ENCODE measurements around the gene SYNE2. TPM values are rescaled to one million over a fixed set of nuclear protein-coding genes. Genes with fewer than 3 reads are reported as not detected.

Gene SYNE2
- total RNA-seq, 1 donor from 2014 or later = 186 TPM

DNA sequence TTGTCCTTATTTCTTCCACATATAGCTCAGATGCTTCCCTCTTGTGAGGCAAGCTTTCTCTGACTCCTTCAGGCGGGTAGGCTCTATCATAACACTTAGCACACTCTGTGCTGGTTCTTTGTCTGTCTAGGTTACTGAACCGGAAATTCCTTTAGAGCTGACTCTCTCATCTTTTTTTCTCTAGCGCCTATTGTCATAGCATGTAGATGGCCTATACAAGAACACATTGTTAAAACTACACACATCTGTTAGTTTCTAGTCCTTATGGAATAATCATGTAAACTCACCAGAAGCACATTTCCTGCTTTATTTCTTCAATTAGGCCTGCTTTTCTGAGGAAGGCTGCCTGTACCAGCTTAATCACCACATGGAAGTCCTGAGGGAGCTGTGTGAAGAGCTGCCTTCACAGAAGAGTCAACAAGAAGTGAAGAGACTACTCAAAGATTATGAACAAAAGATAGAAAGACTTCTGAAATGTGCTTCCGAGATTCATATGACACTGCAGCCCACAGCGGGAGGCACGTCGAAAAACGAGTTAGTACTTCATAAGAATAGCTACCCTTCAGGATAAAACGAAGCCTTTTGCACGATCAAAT lies 143.9 kb downstream of the SYNE2 start:
- H3K4me3 ChIP-seq = no peak overlapping the region
- DNase-seq = no peak
- no peaks in the 10 kb centered on the region for H3K9me3 ChIP-seq (replicated peaks)
- intact Hi-C loops (cut with micrococcal nuclease) = no loop called here
- no peaks in the 10 kb centered on the region for H3K27me3 ChIP-seq (ENCODE audit: low read depth)
- no peak overlapping the region for H3K27ac ChIP-seq (replicated peaks)
- peaks cover 83% of the 10 kb centered on the region for H3K36me3 ChIP-seq
- H3K4me1 ChIP-seq = no peaks in the 10 kb centered on the region
- TF ChIP-seq, protein P1, sequence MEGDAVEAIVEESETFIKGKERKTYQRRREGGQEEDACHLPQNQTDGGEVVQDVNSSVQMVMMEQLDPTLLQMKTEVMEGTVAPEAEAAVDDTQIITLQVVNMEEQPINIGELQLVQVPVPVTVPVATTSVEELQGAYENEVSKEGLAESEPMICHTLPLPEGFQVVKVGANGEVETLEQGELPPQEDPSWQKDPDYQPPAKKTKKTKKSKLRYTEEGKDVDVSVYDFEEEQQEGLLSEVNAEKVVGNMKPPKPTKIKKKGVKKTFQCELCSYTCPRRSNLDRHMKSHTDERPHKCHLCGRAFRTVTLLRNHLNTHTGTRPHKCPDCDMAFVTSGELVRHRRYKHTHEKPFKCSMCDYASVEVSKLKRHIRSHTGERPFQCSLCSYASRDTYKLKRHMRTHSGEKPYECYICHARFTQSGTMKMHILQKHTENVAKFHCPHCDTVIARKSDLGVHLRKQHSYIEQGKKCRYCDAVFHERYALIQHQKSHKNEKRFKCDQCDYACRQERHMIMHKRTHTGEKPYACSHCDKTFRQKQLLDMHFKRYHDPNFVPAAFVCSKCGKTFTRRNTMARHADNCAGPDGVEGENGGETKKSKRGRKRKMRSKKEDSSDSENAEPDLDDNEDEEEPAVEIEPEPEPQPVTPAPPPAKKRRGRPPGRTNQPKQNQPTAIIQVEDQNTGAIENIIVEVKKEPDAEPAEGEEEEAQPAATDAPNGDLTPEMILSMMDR (IDR thresholded peaks at IDR 0.05; ENCODE audit: borderline replicate concordance) = no peak

DNA sequence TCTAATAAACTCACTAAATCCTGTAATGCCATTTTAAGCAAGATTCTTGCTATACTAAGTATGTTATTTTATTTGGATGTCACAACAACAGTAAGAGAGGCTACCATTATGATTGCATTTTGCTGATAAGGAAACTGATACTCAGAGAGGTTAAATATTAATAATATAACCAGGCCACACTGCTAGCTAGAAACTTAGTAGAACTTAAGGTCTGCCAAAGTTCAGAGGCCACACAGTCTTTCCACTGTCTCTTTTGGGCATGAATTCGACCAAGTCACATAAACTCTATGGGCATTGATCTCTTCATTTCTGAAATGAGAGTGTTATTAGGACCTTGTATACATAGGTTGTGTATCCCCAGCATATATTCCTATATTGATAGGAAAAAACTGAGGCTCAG lies 147.9 kb downstream of the SYNE2 start:
- no peak overlapping the region for H3K27ac ChIP-seq (replicated peaks)
- no peak overlapping the region for H3K4me3 ChIP-seq
- no peaks in the 10 kb centered on the region for H3K4me1 ChIP-seq
- H3K27me3 ChIP-seq (ENCODE audit: low read depth) = no peaks in the 10 kb centered on the region
- H3K36me3 ChIP-seq = peaks cover 91% of the 10 kb centered on the region
- TF ChIP-seq, protein P1 (IDR thresholded peaks at IDR 0.05; ENCODE audit: borderline replicate concordance) = no peak
- H3K9me3 ChIP-seq (replicated peaks) = no peaks in the 10 kb centered on the region
- DNase-seq = no peak
- intact Hi-C loops (cut with micrococcal nuclease) = no loop called here

DNA sequence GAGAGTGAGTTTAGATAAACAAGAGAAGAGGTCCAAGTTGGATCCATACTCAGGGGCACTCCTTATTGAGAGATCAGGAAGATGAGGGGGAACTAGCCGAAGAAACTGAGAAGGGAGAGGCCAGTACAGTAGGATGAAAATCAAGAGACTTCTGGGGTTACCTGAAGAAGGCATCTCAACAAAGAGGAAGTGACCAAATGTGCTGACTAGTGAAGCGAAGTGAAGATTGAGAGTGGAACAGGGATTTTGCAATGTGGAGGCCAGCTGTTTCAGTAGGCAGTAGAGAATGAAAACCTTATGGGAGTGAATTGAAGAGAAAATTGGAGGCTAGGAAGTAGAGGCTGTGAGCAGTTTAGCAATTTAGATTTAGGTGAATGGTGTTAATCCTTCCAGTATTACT lies 153.0 kb downstream of the SYNE2 start:
- Histone ChIP-seq H3K4me3 (no peak overlapping the region), H3K27ac (replicated peaks) (no peak overlapping the region), H3K36me3 (peaks cover 77% of the 10 kb centered on the region), H3K9me3 (replicated peaks) (no peaks in the 10 kb centered on the region), H3K4me1 (no peaks in the 10 kb centered on the region), H3K27me3 (ENCODE audit: low read depth) (no peaks in the 10 kb centered on the region)
- TF ChIP-seq, protein P1 (IDR thresholded peaks at IDR 0.05; ENCODE audit: borderline replicate concordance) = no peak
- intact Hi-C loops (cut with micrococcal nuclease) = no loop called here
- DNase-seq = no peak

DNA sequence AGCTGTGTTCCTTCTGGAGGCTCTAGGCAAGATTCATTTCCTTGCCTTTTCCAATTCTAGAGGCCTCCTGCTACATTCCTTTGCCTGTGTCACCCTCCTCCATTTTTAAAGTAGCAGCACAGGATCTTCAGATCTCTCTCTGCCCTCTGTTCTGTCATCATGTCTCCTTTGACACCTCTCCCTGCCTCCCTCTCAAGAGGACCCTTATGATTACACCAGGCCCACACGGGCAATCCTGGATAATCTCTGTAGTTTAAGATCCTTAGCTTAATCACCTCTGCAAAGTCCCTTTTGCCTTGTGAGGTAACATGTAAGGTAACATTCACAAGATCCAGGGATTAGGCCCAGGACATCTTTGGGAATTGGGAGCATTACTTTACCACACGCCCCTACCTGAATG lies 155.2 kb downstream of the SYNE2 start:
- intact Hi-C loops (cut with micrococcal nuclease) = no loop called here
- DNase-seq = no peak
- Histone ChIP-seq H3K9me3 (replicated peaks) (no peaks in the 10 kb centered on the region), H3K27me3 (ENCODE audit: low read depth) (no peaks in the 10 kb centered on the region), H3K4me1 (no peaks in the 10 kb centered on the region), H3K27ac (replicated peaks) (no peak overlapping the region), H3K4me3 (no peak overlapping the region), H3K36me3 (peaks cover 62% of the 10 kb centered on the region)
- TF ChIP-seq, protein P1 (IDR thresholded peaks at IDR 0.05; ENCODE audit: borderline replicate concordance) = no peak

DNA sequence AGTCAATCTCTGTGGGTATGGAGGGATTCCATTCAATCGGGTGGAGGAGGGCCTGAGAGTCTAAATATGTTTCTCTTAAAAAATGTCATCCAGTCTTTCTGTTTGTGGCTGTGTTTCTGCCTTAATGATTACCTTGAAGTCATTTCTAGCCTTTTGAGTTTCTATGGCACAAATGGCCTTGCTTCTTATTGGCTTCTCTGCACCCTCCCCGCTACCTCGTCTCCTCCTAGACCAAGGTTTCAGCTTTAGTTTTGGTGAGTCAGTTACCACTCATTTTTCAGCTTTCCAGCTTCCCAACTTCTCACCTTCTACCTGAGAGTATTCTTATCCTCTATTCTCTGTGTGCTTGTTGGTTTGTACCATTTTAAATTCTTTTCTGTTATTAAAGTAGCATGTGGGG lies 159.2 kb downstream of the SYNE2 start:
- no peak overlapping the region for H3K27ac ChIP-seq (replicated peaks)
- H3K27me3 ChIP-seq (ENCODE audit: low read depth) = no peaks in the 10 kb centered on the region
- TF ChIP-seq, protein P1 (IDR thresholded peaks at IDR 0.05; ENCODE audit: borderline replicate concordance) = no peak
- H3K4me1 ChIP-seq = no peaks in the 10 kb centered on the region
- H3K36me3 ChIP-seq = peaks cover 48% of the 10 kb centered on the region
- peaks cover 5% of the 10 kb centered on the region for H3K9me3 ChIP-seq (replicated peaks)
- no peak for DNase-seq
- H3K4me3 ChIP-seq = no peak overlapping the region
- intact Hi-C loops (cut with micrococcal nuclease) = no loop called here
